NCI-H69 (cell line): ENCODE measurements around the gene RRP36.
A peak's percentile ranks its signal among the peaks of the same experiment; 100 is the strongest.
"Not testable (repeated sequence)": the region's sequence is repeated elsewhere in the genome, so short reads cannot be mapped to it uniquely, and the experiment has no call there.

Experiments used
- DNase-seq: peaks from one replicate; lab custom pipeline; 2025; lab: John Stamatoyannopoulos, UW

RRP36 gene

GRCh38 chr6:43037706-43038105 is 16.3 kb downstream of the RRP36 start:
- DNase-seq: no peak

GRCh38 chr6:43038727-43039126 is 17.3 kb downstream of the RRP36 start:
- DNase-seq: no peak

- no peak for DNase-seq
Measured at GRCh38 chr6:43040542-43041257, 19.3 kb downstream of the RRP36 start.

GRCh38 chr6:43041475-43041874 is 20.1 kb downstream of the RRP36 start:
- not testable (repeated sequence) for DNase-seq

- DNase-seq: no peak
Measured at GRCh38 chr6:43043310-43043709, 21.9 kb downstream of the RRP36 start.

- no peak for DNase-seq
Measured at GRCh38 chr6:43045371-43045930, 24.0 kb downstream of the RRP36 start.

- no peak for DNase-seq
Measured at GRCh38 chr6:43047998-43048397, 26.6 kb downstream of the RRP36 start.

GRCh38 chr6:43050981-43051380 is 29.6 kb downstream of the RRP36 start:
- no peak for DNase-seq

- no peak for DNase-seq
Measured at GRCh38 chr6:43052225-43052841, 30.9 kb downstream of the RRP36 start.

- peak; percentile 42 for DNase-seq
Measured at GRCh38 chr6:43052842-43053544, 31.6 kb downstream of the RRP36 start.

- DNase-seq: peak; percentile 98
Measured at GRCh38 chr6:43053545-43054205, 32.3 kb downstream of the RRP36 start, which contains the start of gene CUL7. Gene CUL7, minus strand, starts transcription at chr6:43053851. Its CDS starts 1,063 bp downstream, at chr6:43052788.

- no peak for DNase-seq
Measured at GRCh38 chr6:43054206-43054943, 33.0 kb downstream of the RRP36 start.

- no peak for DNase-seq
Measured at GRCh38 chr6:43055966-43056365, 34.5 kb downstream of the RRP36 start.

- no peak for DNase-seq
Measured at GRCh38 chr6:43058531-43058930, 37.1 kb downstream of the RRP36 start.

GRCh38 chr6:43059168-43060033 is 38.0 kb downstream of the RRP36 start, which contains the start of the genes KLC4 and MRPL2:
Gene KLC4, plus strand, starts transcription at chr6:43059631. Its CDS starts 1,705 bp downstream, at chr6:43061336.
Gene MRPL2, minus strand, starts transcription at chr6:43059434. Its CDS starts 53 bp downstream, at chr6:43059381.
- DNase-seq: peak; percentile 100

- peak; percentile 76 for DNase-seq
Measured at GRCh38 chr6:43060034-43060754, 38.8 kb downstream of the RRP36 start.

- no peak for DNase-seq
Measured at GRCh38 chr6:43060755-43061633, 39.6 kb downstream of the RRP36 start.

GRCh38 chr6:43061861-43062260 is 40.4 kb downstream of the RRP36 start:
- no peak for DNase-seq
